Measurements from ENCODE around the gene ZNF782.
"Not testable (repeated sequence)": the region's sequence is repeated elsewhere in the genome, so short reads cannot be mapped to it uniquely, and the experiment has no call there.

ZNF782 gene

GRCh38 chr9:96818533-96818932, 35.8 kb downstream of the ZNF782 start:
- FAIRE-seq = no peak
- TF ChIP-seq POLR2AphosphoS5 (IDR thresholded peaks at IDR 0.05; ENCODE audit: low read depth, low read length) = no peak
- TF ChIP-seq POLR2A (IDR thresholded peaks at IDR 0.05; ENCODE audit: low read depth, low read length) = no peak
- no peak for TF ChIP-seq TAF1 (IDR thresholded peaks at IDR 0.05; ENCODE audit: borderline replicate concordance, low read depth, low read length)
- DNase-seq (ENCODE audit: insufficient read length) = no peak

- FAIRE-seq (no peak), DNase-seq (ENCODE audit: insufficient read length) (no peak)
- TF ChIP-seq POLR2AphosphoS5 (IDR thresholded peaks at IDR 0.05; ENCODE audit: low read depth, low read length) (no peak), POLR2A (IDR thresholded peaks at IDR 0.05; ENCODE audit: low read depth, low read length) (no peak), TAF1 (IDR thresholded peaks at IDR 0.05; ENCODE audit: borderline replicate concordance, low read depth, low read length) (no peak)
These were observed 36.3 kb downstream of the ZNF782 start for GRCh38 chr9:96817973-96818372.

- FAIRE-seq (no peak), DNase-seq (ENCODE audit: insufficient read length) (no peak)
- TF ChIP-seq POLR2A (IDR thresholded peaks at IDR 0.05; ENCODE audit: low read depth, low read length) (no peak), TAF1 (IDR thresholded peaks at IDR 0.05; ENCODE audit: borderline replicate concordance, low read depth, low read length) (no peak), POLR2AphosphoS5 (IDR thresholded peaks at IDR 0.05; ENCODE audit: low read depth, low read length) (no peak)
These were observed 40.7 kb downstream of the ZNF782 start for GRCh38 chr9:96813607-96814006.

GRCh38 chr9:96798959-96799358, 55.4 kb downstream of the ZNF782 start:
- FAIRE-seq = not testable (repeated sequence)

GRCh38 chr9:96784021-96784420, 70.3 kb downstream of the ZNF782 start:
- DNase-seq (ENCODE audit: insufficient read length) (no peak), FAIRE-seq (no peak)
- TF ChIP-seq TAF1 (IDR thresholded peaks at IDR 0.05; ENCODE audit: borderline replicate concordance, low read depth, low read length) = no peak
- TF ChIP-seq POLR2A (IDR thresholded peaks at IDR 0.05; ENCODE audit: low read depth, low read length) = no peak
- TF ChIP-seq POLR2AphosphoS5 (IDR thresholded peaks at IDR 0.05; ENCODE audit: low read depth, low read length) = no peak

More at GRCh38 chr9:96798959-96799358, 55.4 kb downstream of the ZNF782 start:
- DNase-seq (ENCODE audit: insufficient read length) = not testable (repeated sequence)

- DNase-seq (ENCODE audit: insufficient read length) = no peak
- FAIRE-seq = no peak
- no peak for TF ChIP-seq POLR2AphosphoS5 (IDR thresholded peaks at IDR 0.05; ENCODE audit: low read depth, low read length)
- TF ChIP-seq POLR2A (IDR thresholded peaks at IDR 0.05; ENCODE audit: low read depth, low read length) = no peak
- no peak for TF ChIP-seq TAF1 (IDR thresholded peaks at IDR 0.05; ENCODE audit: borderline replicate concordance, low read depth, low read length)
These were observed 72.1 kb downstream of the ZNF782 start for GRCh38 chr9:96782235-96782634.

GRCh38 chr9:96781552-96781951, 72.8 kb downstream of the ZNF782 start:
- no peak for FAIRE-seq
- no peak for DNase-seq (ENCODE audit: insufficient read length)
- TF ChIP-seq POLR2AphosphoS5 (IDR thresholded peaks at IDR 0.05; ENCODE audit: low read depth, low read length) (no peak), POLR2A (IDR thresholded peaks at IDR 0.05; ENCODE audit: low read depth, low read length) (no peak), TAF1 (IDR thresholded peaks at IDR 0.05; ENCODE audit: borderline replicate concordance, low read depth, low read length) (no peak)

GRCh38 chr9:96779089-96779488, 75.2 kb downstream of the ZNF782 start:
- TF ChIP-seq TAF1 (IDR thresholded peaks at IDR 0.05; ENCODE audit: borderline replicate concordance, low read depth, low read length) (no peak), POLR2A (IDR thresholded peaks at IDR 0.05; ENCODE audit: low read depth, low read length) (no peak), POLR2AphosphoS5 (IDR thresholded peaks at IDR 0.05; ENCODE audit: low read depth, low read length) (no peak)
- FAIRE-seq (no peak), DNase-seq (ENCODE audit: insufficient read length) (no peak)

GRCh38 chr9:96777426-96777864, 76.9 kb downstream of the ZNF782 start:
- TF ChIP-seq POLR2AphosphoS5 (IDR thresholded peaks at IDR 0.05; ENCODE audit: low read depth, low read length) (no peak), TAF1 (IDR thresholded peaks at IDR 0.05; ENCODE audit: borderline replicate concordance, low read depth, low read length) (no peak), POLR2A (IDR thresholded peaks at IDR 0.05; ENCODE audit: low read depth, low read length) (no peak)
- DNase-seq (ENCODE audit: insufficient read length) (no peak), FAIRE-seq (no peak)

- no peak for FAIRE-seq
- DNase-seq (ENCODE audit: insufficient read length) = no peak
- TF ChIP-seq TAF1 (IDR thresholded peaks at IDR 0.05; ENCODE audit: borderline replicate concordance, low read depth, low read length) (no peak), POLR2A (IDR thresholded peaks at IDR 0.05; ENCODE audit: low read depth, low read length) (no peak), POLR2AphosphoS5 (IDR thresholded peaks at IDR 0.05; ENCODE audit: low read depth, low read length) (no peak)
These were observed 83.2 kb downstream of the ZNF782 start for GRCh38 chr9:96771124-96771523.

GRCh38 chr9:96769989-96770388, 84.3 kb downstream of the ZNF782 start:
- FAIRE-seq (peak; percentile 33), DNase-seq (ENCODE audit: insufficient read length) (no peak)
- no peak for TF ChIP-seq POLR2A (IDR thresholded peaks at IDR 0.05; ENCODE audit: low read depth, low read length)
- no peak for TF ChIP-seq POLR2AphosphoS5 (IDR thresholded peaks at IDR 0.05; ENCODE audit: low read depth, low read length)
- TF ChIP-seq TAF1 (IDR thresholded peaks at IDR 0.05; ENCODE audit: borderline replicate concordance, low read depth, low read length) = no peak

All from GM12892 (cell line).